Esophagus squamous epithelium (tissue), 4 donors: ENCODE measurements around the gene SGK2.

Source experiments
- CTCF ChIP-seq, 6 experiments: fragments of 450-650 bp in 4 of 6; fragments of 200-600 bp in 2 of 6; sonication (generic) in 2 of 6; IDR thresholded peaks; one replicate each; pipeline ENCODE4 v1.5.1; 2016 to 2019; ENCODE audit warnings: antibody characterized with exemption in 6 of 6, mild to moderate bottlenecking in 4 of 6, moderate library complexity in 4 of 6
- POLR2A ChIP-seq, 4 donors: fragments of 450-650 bp; IDR thresholded peaks; one replicate each; pipeline ENCODE4 v1.6.1; 2017; ENCODE audit warnings: antibody characterized with exemption in 4 of 4, mild to moderate bottlenecking in 4 of 4, moderate library complexity in 3 of 4

- TF ChIP-seq CTCF (IDR thresholded peaks at IDR 0.05) (no peak), POLR2A (IDR thresholded peaks at IDR 0.05) (no peak)
These were observed 2.1 kb downstream of the SGK2 start for GRCh38 chr20:43560974-43561373.
